K562 (cell line): ENCODE measurements around the gene SNIP1. TPM values are rescaled to one million over a fixed set of nuclear protein-coding genes. Genes with fewer than 3 reads are reported as not detected.

Experiments
- ARID4B ChIP-seq: sonication (generic); formaldehyde crosslinking; IDR thresholded peaks from 2 replicates; pipeline ENCODE4 v1.8.0; 2022; ENCODE audit warnings: mild to moderate bottlenecking, missing genetic modification reagents
- BCOR ChIP-seq: fragments of 450-650 bp; IDR thresholded peaks from 2 replicates; pipeline ENCODE4 v1.6.1; 2016
- BHLHE40 ChIP-seq: IDR thresholded peaks from 2 replicates; pipeline ENCODE4 v1.6.1; 2011; ENCODE audit warnings: low read length, improper control_type of control experiment
- CCNT2 ChIP-seq: IDR thresholded peaks from 2 replicates; pipeline ENCODE4 v1.6.1; 2011; ENCODE audit warnings: borderline replicate concordance, low read depth, mild to moderate bottlenecking, moderate library complexity, mixed read lengths, low read length; ENCODE audit not compliant: insufficient read length; ENCODE audit errors: extremely low read depth
- CHD1 ChIP-seq: fragments of 200-600 bp; sonication (generic); IDR thresholded peaks from one replicate; pipeline ENCODE4 v1.6.1; 2012; ENCODE audit warnings: mild to moderate bottlenecking, moderate library complexity, low read length, inconsistent platforms
- EHMT2 ChIP-seq: fragments of 450-650 bp; IDR thresholded peaks from 2 replicates; pipeline ENCODE4 v1.6.1; 2018; ENCODE audit warnings: antibody characterized with exemption
- ESRRA ChIP-seq: fragments of 450-650 bp; IDR thresholded peaks from 2 replicates; pipeline ENCODE4 v1.6.1; 2014; ENCODE audit warnings: low read depth, mild to moderate bottlenecking, moderate library complexity, borderline replicate concordance
- FOXK1 ChIP-seq: sonication (generic); formaldehyde crosslinking; IDR thresholded peaks from 2 replicates; pipeline ENCODE4 v1.8.0; 2022; ENCODE audit warnings: missing genetic modification reagents, mild to moderate bottlenecking, borderline replicate concordance
- FOXM1 ChIP-seq, 2 experiments: fragments of 450-650 bp in 1 of 2; sonication (generic) in 1 of 2; formaldehyde crosslinking in 1 of 2; IDR thresholded peaks; 2 replicates each; pipeline versions ENCODE4 v1.6.1 to v1.9.0; 2017 to 2022; ENCODE audit warnings: low read depth in 2 of 2, mild to moderate bottlenecking in 2 of 2, missing genetic modification reagents in 1 of 2, moderate library complexity in 1 of 2
- HCFC1 ChIP-seq: IDR thresholded peaks from 2 replicates; pipeline ENCODE4 v1.6.1; 2012; ENCODE audit warnings: low read depth, low read length, improper control_type of control experiment
- HEY1 ChIP-seq: fragments of 250-450 bp; sonication (Bioruptor Pico); IDR thresholded peaks from 2 replicates; pipeline ENCODE4 v1.5.0; 2020; ENCODE audit warnings: mild to moderate bottlenecking, moderate library complexity, borderline replicate concordance
- HMGXB4 ChIP-seq: sonication (generic); formaldehyde crosslinking; IDR thresholded peaks from 2 replicates; pipeline ENCODE4 v1.8.1; 2023; ENCODE audit warnings: mild to moderate bottlenecking, missing genetic modification reagents
- POLR2A ChIP-seq: fragments of 450-650 bp; conservative IDR thresholded peaks from 2 replicates; pipeline ENCODE4 v1.6.1; 2016
- RFX7 ChIP-seq: fragments of 250-450 bp; sonication (Bioruptor Pico); IDR thresholded peaks from 2 replicates; pipeline ENCODE4 v1.5.1; 2021; ENCODE audit warnings: mild to moderate bottlenecking
- SMAD4 ChIP-seq: fragments of 250-450 bp; sonication (Bioruptor Pico); conservative IDR thresholded peaks from 2 replicates; pipeline ENCODE4 v1.8.0; 2021; ENCODE audit warnings: inconsistent platforms, mild to moderate bottlenecking, moderate library complexity
- TBP ChIP-seq: optimal IDR thresholded peaks from 2 replicates; pipeline ENCODE3; 2011; ENCODE audit warnings: low read depth, low read length, improper control_type of control experiment
- ZFPM2 ChIP-seq: fragments of 250-450 bp; sonication (Bioruptor Pico); IDR thresholded peaks from 2 replicates; pipeline ENCODE4 v1.5.1; 2022; ENCODE audit warnings: mild to moderate bottlenecking
- ZNF280B ChIP-seq: fragments of 250-450 bp; sonication (Bioruptor Pico); IDR thresholded peaks from 2 replicates; pipeline ENCODE4 v1.5.1; 2021; ENCODE audit warnings: mild to moderate bottlenecking
- polyA plus RNA-seq, 8 experiments: library from polyadenylated mRNA; depleted of rRNA in 4 of 8; stranded (reverse) in 5 of 8; unstranded in 3 of 8; fragments of >200 nt; fragmentation: Nextera tagmentation in 2 of 8; fragmentation: Illumina TruSeq in 1 of 8; extraction: Ambion mirVana in 2 of 8; extraction: Trizol in 1 of 8; gene quantifications; 2 replicates each; pipeline versions ENCODE4 v1.2.1 to v1.2.3, GENCODE V29; 2011 to 2014; ENCODE audit warnings: inconsistent platforms in 1 of 8, missing spikeins in 1 of 8
- total RNA-seq, 7 experiments: library from RNA; depleted of rRNA in 6 of 7; stranded (reverse); fragments of >200 nt in 6 of 7; fragmentation: Illumina TruSeq in 2 of 7; extraction: Trizol in 2 of 7; gene quantifications; 2 replicates each; pipeline versions ENCODE4 v1.2.1 to v1.2.3, GENCODE V29; 2011 to 2021; ENCODE audit warnings: low replicate concordance in 1 of 7
- TF ChIP-seq, protein P1 (sequence below): fragments of 250-450 bp; sonication (Bioruptor Pico); IDR thresholded peaks from 2 replicates; pipeline ENCODE4 v1.5.0; 2021

Gene SNIP1
- total and polyA plus RNA-seq, 9 of the 15 experiments (the other 6 are each of a cell fraction or from before 2014, with no cell fraction given), result 2.9 to 25.9 (median 14.6) TPM

GRCh38 chr1:37595440-37596181, 41.5 kb upstream of the SNIP1 start, which contains the start of gene GNL2 (continued):
- peak; percentile 96 for TF ChIP-seq ARID4B (CRISPR knock-in tag)
- TF ChIP-seq ESRRA, result peak; percentile 17; the same call in 1 of the 2 replicates
- peak; percentile 79 for TF ChIP-seq SMAD4
- TF ChIP-seq HEY1, result no peak
- peak; percentile 57; the same call in 1 of the 2 replicates for TF ChIP-seq HMGXB4
- no peak for TF ChIP-seq FOXM1 (IDR thresholded peaks at IDR 0.05; ENCODE audit: low read depth)
- TF ChIP-seq FOXM1 (CRISPR knock-in tag; IDR thresholded peaks at IDR 0.05; ENCODE audit: low read depth), result peak; percentile 94; the same call in 1 of the 2 replicates
- TF ChIP-seq CHD1, result peak; percentile 23
- TF ChIP-seq RFX7 (CRISPR knock-in tag), result no peak
- 0 out of 2 replicates have a peak, but pooled peaks have one; percentile 51 for TF ChIP-seq FOXK1
- 0 out of 2 replicates have a peak, but pooled peaks have one; percentile 8 for TF ChIP-seq BCOR
- TF ChIP-seq, protein P1, sequence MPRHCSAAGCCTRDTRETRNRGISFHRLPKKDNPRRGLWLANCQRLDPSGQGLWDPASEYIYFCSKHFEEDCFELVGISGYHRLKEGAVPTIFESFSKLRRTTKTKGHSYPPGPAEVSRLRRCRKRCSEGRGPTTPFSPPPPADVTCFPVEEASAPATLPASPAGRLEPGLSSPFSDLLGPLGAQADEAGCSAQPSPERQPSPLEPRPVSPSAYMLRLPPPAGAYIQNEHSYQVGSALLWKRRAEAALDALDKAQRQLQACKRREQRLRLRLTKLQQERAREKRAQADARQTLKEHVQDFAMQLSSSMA (CRISPR knock-in tag), result 0 out of 2 replicates have a peak, but pooled peaks have one; percentile 43
- peak; percentile 48 for TF ChIP-seq CCNT2
- no peak for TF ChIP-seq ZFPM2 (CRISPR knock-in tag)
- TF ChIP-seq POLR2A, result peak; percentile 98
- TF ChIP-seq TBP, result peak; percentile 89
- TF ChIP-seq BHLHE40, result peak; percentile 71
- TF ChIP-seq EHMT2, result 0 out of 2 replicates have a peak, but pooled peaks have one; percentile 22
- no peak for TF ChIP-seq ZNF280B
- peak; percentile 74 for TF ChIP-seq HCFC1
